Trophoblast cell (in vitro differentiated cells and primary cell): ENCODE results near the gene THRB.

Experiments
- DNase-seq, 2 donors: peaks; one replicate each; pipeline ENCODE4 v3.0.0-alpha.2; 2016
- H2AFZ ChIP-seq: 2 replicates; pipeline ENCODE4 v1.6.1; 2013; ENCODE audit warnings: low read length, moderate library complexity, mild to moderate bottlenecking; ENCODE audit not compliant: insufficient read depth, poor library complexity
- H2AK5ac ChIP-seq: 2 replicates; pipeline ENCODE4 v1.6.1; 2013; ENCODE audit warnings: mild to moderate bottlenecking, low read length
- H2BK120ac ChIP-seq: 2 replicates; pipeline ENCODE4 v1.6.1; 2013; ENCODE audit warnings: low read length, mild to moderate bottlenecking, moderate library complexity; ENCODE audit not compliant: insufficient read depth, poor library complexity
- H2BK12ac ChIP-seq: 2 replicates; pipeline ENCODE4 v1.6.1; 2013; ENCODE audit warnings: mild to moderate bottlenecking, low read length, moderate library complexity
- H2BK5ac ChIP-seq: 2 replicates; pipeline ENCODE4 v1.6.1; 2013; ENCODE audit warnings: low read length, low read depth, moderate library complexity, mild to moderate bottlenecking; ENCODE audit not compliant: poor library complexity
- H3K14ac ChIP-seq: 2 replicates; pipeline ENCODE4 v1.6.1; 2013; ENCODE audit warnings: mild to moderate bottlenecking, low read length
- H3K18ac ChIP-seq: 2 replicates; pipeline ENCODE4 v1.6.1; 2013; ENCODE audit warnings: mild to moderate bottlenecking, low read length
- H3K23ac ChIP-seq: 2 replicates; pipeline ENCODE4 v1.6.1; 2013; ENCODE audit warnings: low read length
- H3K27ac ChIP-seq: 2 replicates; pipeline ENCODE4 v1.5.1; 2013; ENCODE audit warnings: low read depth, mild to moderate bottlenecking, inconsistent platforms, low read length, moderate library complexity
- H3K27me3 ChIP-seq: 2 replicates; pipeline ENCODE4 v1.6.1; 2013; ENCODE audit warnings: inconsistent platforms, mild to moderate bottlenecking, low read length, moderate library complexity; ENCODE audit not compliant: insufficient read depth
- H3K36me3 ChIP-seq, 2 experiments: 1 replicate in 1 of 2; 2 replicates in 1 of 2; pipeline ENCODE4 v1.6.1; 2013; ENCODE audit warnings: low read length in 2 of 2, mild to moderate bottlenecking in 2 of 2, moderate library complexity in 1 of 2; ENCODE audit not compliant: insufficient read depth in 2 of 2, control insufficient read depth in 1 of 2
- H3K4ac ChIP-seq: 2 replicates; pipeline ENCODE4 v1.6.1; 2013; ENCODE audit warnings: low read depth, mild to moderate bottlenecking, low read length, moderate library complexity
- H3K4me1 ChIP-seq, 2 experiments: 1 replicate in 1 of 2; 2 replicates in 1 of 2; pipeline ENCODE4 v1.6.1; 2013; ENCODE audit warnings: low read length in 2 of 2, mild to moderate bottlenecking in 2 of 2, moderate library complexity in 1 of 2; ENCODE audit not compliant: insufficient read depth in 2 of 2, control insufficient read depth in 1 of 2
- H3K4me2 ChIP-seq: 2 replicates; pipeline ENCODE4 v1.6.1; 2013; ENCODE audit warnings: inconsistent platforms, mild to moderate bottlenecking, low read length, moderate library complexity
- H3K4me3 ChIP-seq: 2 replicates; pipeline ENCODE4 v1.5.1; 2013; ENCODE audit warnings: mild to moderate bottlenecking, low read depth, low read length, inconsistent platforms
- H3K79me1 ChIP-seq: one replicate; pipeline ENCODE4 v1.6.1; 2013; ENCODE audit warnings: low read length
- H3K79me2 ChIP-seq: 2 replicates; pipeline ENCODE4 v1.6.1; 2013; ENCODE audit warnings: low read length, mild to moderate bottlenecking; ENCODE audit not compliant: control insufficient read depth, insufficient read depth, poor library complexity
- H3K9ac ChIP-seq: 2 replicates; pipeline ENCODE4 v1.6.1; 2013; ENCODE audit warnings: mild to moderate bottlenecking, low read length
- H3K9me3 ChIP-seq: 2 replicates; pipeline ENCODE4 v1.6.1; 2013; ENCODE audit warnings: low read depth, mild to moderate bottlenecking, control low read depth, inconsistent platforms, low read length; ENCODE audit not compliant: insufficient read depth
- H4K12ac ChIP-seq: 2 replicates; pipeline ENCODE4 v1.6.1; 2013; ENCODE audit warnings: low read depth, mild to moderate bottlenecking, low read length, moderate library complexity
- H4K8ac ChIP-seq: 2 replicates; pipeline ENCODE4 v1.6.1; 2013; ENCODE audit warnings: low read depth, mild to moderate bottlenecking, low read length, moderate library complexity
- H4K91ac ChIP-seq: one replicate; pipeline ENCODE4 v1.6.1; 2013; ENCODE audit warnings: low read depth, mild to moderate bottlenecking, low read length, moderate library complexity
- WGBS: extraction: QIAGEN DNeasy Blood & Tissue Kit; methylation state at CpG from one replicate; pipeline ENCODE4 v1.1.7; 2013; ENCODE audit warnings: missing lambda C conversion rate; ENCODE audit not compliant: insufficient read length, insufficient coverage; ENCODE audit errors: extremely low coverage; 5-methylcytosine and 5-hydroxymethylcytosine counted together

The THRB gene

DNA sequence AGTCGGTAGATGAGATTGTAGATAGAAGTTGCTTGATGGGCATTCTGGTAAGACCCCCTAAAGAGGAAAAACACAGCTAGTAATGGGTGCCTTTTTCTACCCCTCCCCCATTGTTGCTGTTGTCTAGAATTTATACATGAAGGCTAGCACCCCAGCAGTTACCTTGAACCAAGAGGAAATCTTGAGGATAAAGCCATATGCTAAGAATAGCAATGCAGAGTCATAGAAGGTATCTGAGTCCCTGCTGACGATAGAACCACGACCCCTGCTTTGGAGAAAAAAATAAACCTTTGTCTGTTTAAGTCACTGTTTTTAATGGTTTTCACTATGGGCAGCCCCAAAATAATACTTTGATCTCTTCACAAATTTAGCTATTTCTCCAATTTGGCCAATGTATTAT is 162.6 kb downstream of the THRB start:
- Histone ChIP-seq H3K36me3 (peaks cover 3 to 8% of the 10 kb centered on the region in 2 experiments), H3K4me3 (no peak overlapping the region), H3K18ac (no peak overlapping the region), H4K8ac (no peak overlapping the region), H3K79me2 (no peaks in the 10 kb centered on the region), H2BK5ac (no peak overlapping the region), H3K27me3 (no peaks in the 10 kb centered on the region), H4K12ac (no peak overlapping the region), H3K9ac (no peak overlapping the region), H2AK5ac (no peak overlapping the region), H2BK120ac (no peak overlapping the region), H3K9me3 (no peaks in the 10 kb centered on the region), H2BK12ac (no peak overlapping the region), H3K4ac (no peak overlapping the region), H3K23ac (no peak overlapping the region), H3K4me2 (no peak overlapping the region), H3K4me1 (no peaks in the 10 kb centered on the region), H2AFZ (no peak overlapping the region), H4K91ac (no peak overlapping the region), H3K27ac (no peak overlapping the region), H3K14ac (no peak overlapping the region), H3K79me1 (no peaks in the 10 kb centered on the region)
- no peak for DNase-seq
- WGBS: no CpG with 5 or more reads among the region's 3 CpGs

DNA sequence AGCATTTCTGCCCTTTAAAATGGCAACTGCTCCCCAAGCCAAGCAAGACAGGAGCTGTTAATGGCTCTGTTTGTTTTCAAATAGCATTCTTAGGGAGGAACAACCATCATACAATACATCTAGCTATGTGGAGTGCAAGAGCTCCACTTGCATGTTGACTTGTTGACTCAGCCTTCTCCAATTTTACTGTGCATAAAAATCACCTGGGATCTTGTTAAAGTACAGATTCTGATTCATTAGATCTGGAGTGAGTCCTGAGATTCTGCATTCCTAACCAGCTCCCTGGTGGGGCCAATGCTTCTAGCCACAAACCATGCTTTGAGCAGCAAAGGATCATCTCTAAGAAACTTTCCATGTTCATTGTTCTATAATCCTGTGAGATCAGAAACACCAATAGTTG is 171.4 kb downstream of the THRB start:
- Histone ChIP-seq H4K8ac (no peak overlapping the region), H4K12ac (no peak overlapping the region), H3K4me2 (no peak overlapping the region), H3K4me3 (no peak overlapping the region), H3K79me2 (no peaks in the 10 kb centered on the region), H2AFZ (no peak overlapping the region), H3K18ac (no peak overlapping the region), H3K27ac (no peak overlapping the region), H2BK120ac (no peak overlapping the region), H2BK5ac (no peak overlapping the region), H3K23ac (no peak overlapping the region), H3K14ac (no peak overlapping the region), H4K91ac (no peak overlapping the region), H3K79me1 (peaks cover 2% of the 10 kb centered on the region), H3K27me3 (no peaks in the 10 kb centered on the region), H2AK5ac (no peak overlapping the region), H2BK12ac (no peak overlapping the region), H3K4me1 (peaks cover 2 to 3% of the 10 kb centered on the region in 2 experiments), H3K9me3 (no peaks in the 10 kb centered on the region), H3K9ac (no peak overlapping the region), H3K4ac (no peak overlapping the region), H3K36me3 (peaks cover 0 to under 1% of the 10 kb centered on the region in 2 experiments)
- peak in 1 of 2 donors; percentile 28 for DNase-seq

DNA sequence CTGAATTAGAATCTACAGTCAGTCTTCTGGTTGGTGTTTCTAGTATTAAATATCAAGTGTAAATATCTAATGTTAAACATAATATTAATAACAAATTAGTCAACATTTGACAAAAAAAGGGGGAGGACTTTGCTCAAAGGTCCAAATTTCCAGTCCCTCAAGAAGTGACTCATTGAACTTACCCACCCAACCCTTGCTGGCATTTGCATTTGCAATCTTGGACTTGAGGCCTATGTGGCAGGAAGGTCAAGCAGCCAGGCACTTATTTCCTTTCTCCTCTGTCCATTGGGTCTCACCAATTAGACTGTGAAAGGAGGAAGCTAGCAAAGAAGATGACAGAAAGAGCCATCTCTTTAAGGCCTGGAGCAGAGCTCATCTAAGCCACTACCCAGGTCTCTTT is 174.0 kb downstream of the THRB start:
- Histone ChIP-seq H2BK120ac (no peak overlapping the region), H3K9me3 (no peaks in the 10 kb centered on the region), H3K4ac (no peak overlapping the region), H2AK5ac (no peak overlapping the region), H2AFZ (no peak overlapping the region), H4K8ac (no peak overlapping the region), H3K27ac (no peak overlapping the region), H3K27me3 (no peaks in the 10 kb centered on the region), H3K4me1 (peaks cover 9 to 13% of the 10 kb centered on the region in 2 experiments), H2BK5ac (no peak overlapping the region), H3K9ac (no peak overlapping the region), H3K79me1 (peaks cover 10% of the 10 kb centered on the region), H3K4me3 (no peak overlapping the region), H2BK12ac (no peak overlapping the region), H4K12ac (no peak overlapping the region), H3K36me3 (peaks cover 0 to 2% of the 10 kb centered on the region in 2 experiments), H3K79me2 (peaks cover 2% of the 10 kb centered on the region), H3K18ac (no peak overlapping the region), H4K91ac (no peak overlapping the region), H3K14ac (no peak overlapping the region), H3K23ac (no peak overlapping the region), H3K4me2 (no peak overlapping the region)
- DNase-seq: no peak

DNA sequence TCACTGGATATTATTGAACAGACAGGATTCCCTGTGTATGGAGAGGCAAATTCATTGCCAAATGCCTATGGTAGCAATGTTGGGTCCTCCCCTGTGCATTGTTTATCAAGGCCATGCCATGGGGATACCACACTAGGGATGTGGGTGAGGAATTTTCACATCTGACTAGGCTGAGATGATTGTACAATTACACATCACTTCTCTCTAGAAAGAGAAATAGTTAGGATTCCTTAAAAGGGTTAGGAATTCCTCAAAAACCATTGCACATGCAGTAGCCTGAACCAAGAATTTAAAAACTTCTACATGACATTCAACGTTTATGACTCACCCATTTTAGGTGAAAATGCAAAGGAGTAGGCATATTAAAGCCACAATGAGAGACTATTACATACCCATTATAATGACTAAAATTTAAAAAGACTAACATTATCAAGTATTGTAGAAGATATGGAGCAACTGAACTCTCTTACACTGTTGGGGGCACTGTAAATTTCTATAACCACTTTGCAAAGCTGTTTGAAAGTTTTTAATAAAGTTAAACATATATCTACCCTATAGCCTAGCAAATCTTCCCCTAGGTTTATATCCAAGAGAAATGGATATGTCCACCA is 175.9 kb downstream of the THRB start:
- Histone ChIP-seq H2AK5ac (no peak overlapping the region), H4K91ac (no peak overlapping the region), H3K36me3 (peaks cover 0 to 6% of the 10 kb centered on the region in 2 experiments), H3K14ac (no peak overlapping the region), H4K12ac (no peak overlapping the region), H3K4ac (no peak overlapping the region), H3K18ac (no peak overlapping the region), H3K79me2 (peaks cover 2% of the 10 kb centered on the region), H2BK120ac (no peak overlapping the region), H3K27ac (peak overlapping the region; percentile 56), H3K4me1 (peaks cover 9 to 13% of the 10 kb centered on the region in 2 experiments), H3K4me2 (no peak overlapping the region), H3K9ac (no peak overlapping the region), H2BK5ac (no peak overlapping the region), H4K8ac (no peak overlapping the region), H3K4me3 (no peak overlapping the region), H3K27me3 (no peaks in the 10 kb centered on the region), H2AFZ (no peak overlapping the region), H3K23ac (no peak overlapping the region), H3K9me3 (no peaks in the 10 kb centered on the region), H3K79me1 (peaks cover 10% of the 10 kb centered on the region), H2BK12ac (peak overlapping the region; percentile 75)
- DNase-seq: peak; percentile 64 to 92
- no CpG with 5 or more reads among the region's 1 CpG for WGBS
